SK-N-DZ (cell line): Measurements from ENCODE around the gene CD44.
"Not testable (repeated sequence)": the region's sequence is repeated elsewhere in the genome, so short reads cannot be mapped to it uniquely, and the experiment has no call there.

Experiments
- DNase-seq: peaks from one replicate; pipeline ENCODE4 v3.0.0-alpha.2; 2015; ENCODE audit warnings: low spot score

CD44 gene

DNA sequence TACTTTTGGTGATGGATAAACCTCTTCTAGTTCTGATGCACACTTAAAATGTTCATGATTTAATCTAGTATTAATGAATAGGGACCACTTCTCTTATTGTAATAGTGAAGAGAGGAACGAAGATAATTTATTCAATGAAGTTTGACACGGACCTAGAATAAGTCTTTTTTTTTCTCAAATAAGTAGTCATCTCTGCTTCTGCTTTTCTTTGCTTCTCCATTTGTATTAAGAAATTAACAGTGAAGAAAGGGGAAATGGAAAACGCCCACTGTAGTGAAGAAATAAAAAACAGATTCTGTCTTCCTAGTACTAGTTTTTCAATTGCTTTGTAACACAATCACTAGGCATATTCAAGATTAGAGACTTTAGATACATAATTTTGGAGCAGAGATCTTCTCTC lies 73.0 kb downstream of the CD44 start:
- no peak for DNase-seq

DNA sequence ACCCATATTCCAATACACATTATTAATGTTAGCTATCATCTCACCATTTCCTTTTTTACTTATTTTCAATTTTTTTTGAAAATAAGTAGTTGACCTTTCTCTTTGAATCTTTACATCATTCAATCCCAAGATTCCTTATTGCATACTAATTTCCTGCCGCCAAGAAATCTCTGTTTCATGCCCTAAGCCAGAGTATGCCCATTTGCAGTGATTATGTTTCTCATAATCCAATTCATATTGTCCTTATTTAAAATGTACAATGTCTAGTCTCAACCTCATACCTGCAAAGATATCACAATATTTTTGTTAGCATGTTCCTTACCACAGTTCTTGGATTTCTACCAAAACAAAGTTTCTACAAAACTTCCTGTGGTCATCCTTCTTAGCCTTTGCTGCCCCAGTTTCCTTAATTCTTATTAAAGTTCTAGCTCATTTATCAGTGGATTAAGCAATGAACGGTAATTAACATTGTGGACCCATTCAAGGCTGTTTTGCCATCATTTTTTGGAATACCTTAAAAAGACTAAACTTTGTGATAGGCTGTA lies 75.3 kb downstream of the CD44 start:
- no peak for DNase-seq

DNA sequence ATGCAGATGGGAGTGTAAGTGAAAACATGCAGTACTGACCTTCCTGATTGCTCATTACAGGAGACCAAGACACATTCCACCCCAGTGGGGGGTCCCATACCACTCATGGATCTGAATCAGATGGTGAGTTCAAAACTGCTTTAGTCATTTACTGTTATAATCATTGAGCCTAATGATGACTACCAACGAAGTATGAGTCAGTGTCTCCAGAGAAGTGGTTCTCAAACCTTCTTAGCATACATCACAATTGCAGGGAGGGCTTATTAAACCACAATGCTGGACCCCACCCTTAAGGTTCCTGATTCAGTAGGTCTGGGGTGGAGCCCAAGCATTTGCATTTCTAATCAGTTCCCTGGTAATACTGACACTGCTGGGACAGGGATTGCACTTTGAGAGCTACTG lies 75.8 kb downstream of the CD44 start:
- no peak for DNase-seq

DNA sequence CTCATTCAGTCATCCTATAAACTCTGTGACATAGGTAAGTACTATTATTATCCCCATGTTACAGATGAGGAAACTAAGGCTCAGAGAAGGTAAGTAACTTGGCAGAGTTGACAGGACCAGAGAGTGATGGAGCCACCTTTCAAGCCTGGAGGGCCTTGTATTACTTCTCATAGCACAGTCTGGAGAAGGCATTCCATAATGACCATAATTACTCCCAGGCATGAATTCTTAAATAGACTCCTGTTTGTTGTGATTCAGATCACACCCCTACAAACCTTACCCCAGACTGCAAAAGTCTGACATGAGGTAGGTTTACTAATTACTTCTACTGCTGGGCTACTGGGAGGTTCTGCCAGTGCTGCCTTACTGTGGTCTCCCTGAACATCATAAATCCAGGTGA lies 77.0 kb downstream of the CD44 start:
- no peak for DNase-seq

DNA sequence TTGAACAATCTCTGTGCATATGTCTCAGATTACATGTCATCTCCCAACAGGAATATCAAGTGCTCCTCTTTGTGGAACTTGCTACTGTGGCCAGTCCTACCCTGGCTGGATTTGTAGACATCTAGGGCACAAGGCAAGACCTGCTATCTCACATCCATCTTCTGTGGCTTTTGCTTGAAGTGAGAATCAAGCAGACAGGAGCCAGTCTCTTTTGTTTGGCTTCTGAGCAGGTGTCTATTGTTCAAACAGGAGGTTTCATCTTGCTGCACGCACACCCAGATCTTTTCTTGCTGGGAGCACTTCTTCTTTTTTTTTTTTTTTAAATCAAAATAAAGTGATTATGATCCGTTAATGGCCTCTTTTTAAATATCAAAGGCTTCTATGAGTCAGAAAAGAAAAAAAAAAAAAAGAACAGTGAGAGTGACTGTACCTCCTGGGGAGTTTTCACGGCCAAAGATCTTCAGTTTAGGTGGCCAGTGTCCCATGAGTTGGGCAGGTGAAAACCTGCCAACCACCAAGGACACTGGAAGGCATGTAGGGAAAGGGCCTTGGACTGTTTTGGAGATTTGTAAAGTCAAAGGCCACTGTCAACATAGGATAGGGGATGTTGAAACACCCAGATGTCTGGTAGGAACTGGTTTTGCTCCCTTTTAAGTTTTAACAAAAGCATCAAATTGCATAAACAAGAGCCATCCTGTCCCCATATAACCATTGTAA lies 78.1 kb downstream of the CD44 start:
- DNase-seq = no peak

DNA sequence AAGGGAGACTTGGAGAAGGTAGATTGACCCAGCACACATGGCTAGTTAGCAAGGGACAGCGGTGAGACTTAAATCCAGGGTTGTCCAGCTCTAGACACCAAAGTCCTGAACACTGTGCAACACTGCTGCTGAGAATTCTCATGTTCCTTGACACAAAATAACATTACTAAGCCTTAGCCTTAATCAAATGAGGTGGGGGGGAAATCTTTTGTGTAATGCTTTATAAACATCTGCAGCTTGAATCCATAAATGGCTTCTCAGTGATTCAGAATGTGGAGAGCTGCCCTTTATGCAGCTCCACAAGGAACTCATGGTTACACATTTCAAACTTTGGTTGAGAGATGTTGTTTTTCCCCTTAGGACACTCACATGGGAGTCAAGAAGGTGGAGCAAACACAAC lies 80.0 kb downstream of the CD44 start:
- no peak for DNase-seq

DNA sequence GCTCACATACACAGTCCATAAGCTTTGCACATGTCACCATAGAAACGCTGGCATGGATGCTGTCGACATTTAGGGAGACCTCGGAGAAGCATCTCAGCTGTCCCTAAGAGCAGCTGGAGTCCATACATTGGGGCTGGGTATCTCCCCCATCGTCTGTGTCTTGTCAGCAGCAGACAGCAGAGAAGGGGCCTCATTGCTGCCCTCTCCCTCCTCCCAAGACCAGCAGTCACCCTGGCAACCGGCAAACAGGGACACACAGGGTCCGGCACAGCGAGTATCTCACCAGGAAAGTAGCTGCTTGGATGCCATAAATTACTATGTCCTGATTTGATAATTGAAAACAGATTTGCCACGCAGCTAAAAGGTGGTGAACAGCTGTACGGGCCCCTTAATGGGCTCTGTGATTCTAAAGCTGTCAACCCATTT lies 84.4 kb downstream of the CD44 start:
- peak; percentile 100 for DNase-seq

DNA sequence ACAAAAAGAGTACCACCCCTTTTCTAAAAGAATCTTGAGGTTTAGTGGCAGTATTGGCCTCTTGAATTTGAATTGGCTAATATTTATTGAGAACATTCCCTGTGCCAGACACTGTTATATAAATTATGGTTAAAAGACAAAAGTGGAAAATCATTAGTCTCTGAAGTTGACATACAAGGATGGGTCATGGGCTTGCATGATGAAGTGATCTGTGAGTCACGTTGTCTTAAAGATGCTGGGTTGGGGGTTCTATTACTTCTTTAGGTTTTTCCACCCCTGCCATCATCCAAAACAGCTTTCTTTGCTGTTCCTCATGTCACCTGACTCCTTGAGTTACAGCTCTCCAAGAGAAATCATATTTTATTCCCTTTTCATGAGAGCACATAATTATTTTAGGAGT lies 85.0 kb downstream of the CD44 start:
- no peak for DNase-seq

DNA sequence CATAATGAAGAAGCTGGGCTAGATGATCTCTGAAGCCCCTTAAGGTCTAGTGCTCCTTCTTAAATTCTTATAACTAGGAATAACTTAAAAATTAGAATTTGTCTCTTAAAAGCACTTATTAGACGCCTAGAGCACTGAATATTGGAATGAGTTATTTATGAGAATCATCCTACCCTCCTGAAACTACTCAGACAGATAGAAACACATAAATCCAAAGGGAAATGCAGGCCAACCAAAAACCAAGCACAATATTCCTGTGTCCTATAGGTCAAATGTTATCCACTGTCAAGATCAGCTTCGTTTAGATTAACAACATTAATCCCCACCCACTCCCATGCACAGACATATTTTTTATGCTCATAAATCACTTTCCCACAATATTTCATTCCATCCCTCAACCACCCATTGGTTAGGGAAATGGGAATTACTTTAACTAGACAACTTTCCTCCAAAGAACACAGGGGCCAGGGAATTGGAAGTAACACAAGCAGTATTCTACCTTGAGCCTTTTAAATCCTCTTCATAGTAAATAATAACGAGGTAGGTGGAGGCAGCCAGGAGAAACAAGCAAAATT lies 87.1 kb downstream of the CD44 start:
- DNase-seq = no peak

DNA sequence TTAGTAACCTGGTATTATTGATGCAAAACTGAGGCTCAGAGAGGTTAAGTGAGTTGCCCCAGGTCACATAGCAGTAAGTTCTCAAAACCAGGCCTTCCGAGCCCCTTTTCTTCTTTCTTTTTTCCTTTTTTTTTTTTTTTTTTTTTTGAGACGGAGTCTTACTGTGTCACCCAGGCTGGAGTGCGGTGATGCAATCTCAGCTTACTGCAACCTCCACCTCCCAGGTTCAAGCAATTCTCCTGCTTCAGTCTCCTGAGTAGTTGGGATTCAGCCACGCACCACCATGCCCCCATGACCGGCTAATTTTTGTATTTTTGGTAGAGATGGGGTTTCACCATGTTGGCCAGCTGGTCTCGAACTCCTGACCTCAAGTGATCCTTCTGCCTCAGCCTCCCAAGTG lies 87.8 kb downstream of the CD44 start:
- not testable (repeated sequence) for DNase-seq

DNA sequence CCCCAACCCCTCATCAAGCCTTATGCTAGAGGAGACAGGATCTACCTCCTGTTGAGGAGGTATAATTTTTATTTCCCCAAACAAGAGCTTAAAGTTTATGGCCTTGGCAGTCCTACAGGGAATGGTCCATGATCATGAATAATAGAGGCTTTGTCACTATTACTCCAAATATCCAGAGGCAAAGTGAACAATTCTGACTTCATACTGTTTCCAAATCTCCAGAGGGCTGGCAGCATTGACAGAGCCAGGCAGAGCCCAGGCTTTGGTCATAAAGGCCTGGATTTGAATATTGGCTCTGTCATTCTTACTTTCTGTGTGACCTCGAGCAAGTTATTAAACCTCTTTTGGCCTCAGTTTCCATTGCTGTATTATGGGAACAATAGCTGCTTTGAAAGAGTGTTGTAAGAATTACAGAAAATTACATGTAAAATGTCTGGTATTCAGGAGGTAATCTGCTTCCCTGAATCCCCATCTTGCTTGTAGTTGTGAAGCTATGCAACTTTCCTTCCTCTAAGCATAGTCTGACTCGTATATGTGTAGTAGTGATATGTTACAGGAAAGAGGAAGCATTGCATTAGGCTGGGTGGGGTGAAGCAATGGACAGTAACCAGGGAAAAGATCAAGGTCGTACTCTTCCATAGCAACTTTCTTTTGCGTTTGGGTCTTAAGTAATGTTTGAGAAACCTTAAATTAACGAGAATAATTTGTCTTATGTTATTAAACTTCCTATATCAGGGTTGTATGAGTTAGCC lies 88.8 kb downstream of the CD44 start:
- no peak for DNase-seq

DNA sequence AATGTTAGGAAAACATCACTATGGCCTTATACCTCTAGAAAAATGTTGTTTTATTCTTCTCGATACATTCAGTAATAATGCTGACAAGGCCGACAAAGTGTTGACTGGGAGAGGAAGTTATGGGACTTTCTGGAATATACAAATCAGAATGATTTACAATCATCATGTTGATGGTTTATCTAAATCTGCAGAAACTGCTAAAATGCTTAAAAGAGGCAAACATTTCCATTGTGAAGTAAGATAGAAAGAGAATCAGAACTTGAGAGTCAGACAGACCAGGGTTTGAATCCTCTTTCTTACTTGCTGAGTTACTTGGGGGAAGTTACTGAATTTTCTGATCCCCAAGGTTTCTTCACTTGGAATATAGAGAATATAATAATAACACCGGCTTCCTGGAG lies 89.4 kb downstream of the CD44 start:
- no peak for DNase-seq

DNA sequence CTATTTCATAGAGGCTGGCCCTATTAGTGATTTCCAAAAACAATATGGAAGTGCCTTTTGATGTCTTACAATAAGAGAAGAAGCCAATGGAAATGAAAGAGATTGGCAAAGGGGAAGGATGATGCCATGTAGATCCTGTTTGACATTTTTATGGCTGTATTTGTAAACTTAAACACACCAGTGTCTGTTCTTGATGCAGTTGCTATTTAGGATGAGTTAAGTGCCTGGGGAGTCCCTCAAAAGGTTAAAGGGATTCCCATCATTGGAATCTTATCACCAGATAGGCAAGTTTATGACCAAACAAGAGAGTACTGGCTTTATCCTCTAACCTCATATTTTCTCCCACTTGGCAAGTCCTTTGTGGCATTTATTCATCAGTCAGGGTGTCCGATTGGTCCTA lies 91.4 kb downstream of the CD44 start:
- DNase-seq = no peak

DNA sequence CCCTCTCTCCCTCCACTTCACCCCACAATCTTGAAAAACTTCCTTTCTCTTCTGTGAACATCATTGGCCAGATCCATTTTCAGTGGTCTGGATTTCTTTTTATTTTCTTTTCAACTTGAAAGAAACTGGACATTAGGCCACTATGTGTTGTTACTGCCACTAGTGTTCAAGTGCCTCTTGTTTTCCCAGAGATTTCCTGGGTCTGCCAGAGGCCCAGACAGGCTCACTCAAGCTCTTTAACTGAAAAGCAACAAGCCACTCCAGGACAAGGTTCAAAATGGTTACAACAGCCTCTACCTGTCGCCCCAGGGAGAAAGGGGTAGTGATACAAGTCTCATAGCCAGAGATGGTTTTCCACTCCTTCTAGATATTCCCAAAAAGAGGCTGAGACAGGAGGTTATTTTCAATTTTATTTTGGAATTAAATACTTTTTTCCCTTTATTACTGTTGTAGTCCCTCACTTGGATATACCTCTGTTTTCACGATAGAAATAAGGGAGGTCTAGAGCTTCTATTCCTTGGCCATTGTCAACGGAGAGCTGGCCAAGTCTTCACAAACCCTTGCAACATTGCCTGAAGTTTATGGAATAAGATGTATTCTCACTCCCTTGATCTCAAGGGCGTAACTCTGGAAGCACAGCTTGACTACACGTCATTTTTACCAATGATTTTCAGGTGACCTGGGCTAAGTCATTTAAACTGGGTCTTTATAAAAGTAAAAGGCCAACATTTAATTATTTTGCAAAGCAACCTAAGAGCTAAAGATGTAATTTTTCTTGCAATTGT lies 92.3 kb downstream of the CD44 start:
- DNase-seq = no peak

DNA sequence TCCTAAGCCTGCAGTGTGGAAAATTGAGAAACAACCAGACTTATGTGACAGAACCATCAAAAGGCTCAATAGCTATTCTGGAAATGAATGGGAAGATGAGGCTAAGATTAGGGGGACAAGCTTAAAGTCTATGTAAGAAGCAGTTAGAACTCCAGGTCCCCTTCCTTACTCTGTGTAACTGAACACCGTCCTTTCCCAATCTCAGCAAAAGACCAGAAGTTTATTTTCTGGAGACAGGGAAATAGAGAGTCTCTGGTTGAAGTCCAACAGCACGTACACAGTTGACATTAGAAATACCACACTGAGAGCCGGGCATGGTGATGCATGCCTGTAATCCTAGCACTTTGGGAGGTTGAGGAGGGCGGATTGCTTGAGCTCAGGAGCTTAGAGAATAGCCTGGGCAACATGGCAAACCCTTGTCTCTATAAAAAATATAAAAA lies 93.9 kb downstream of the CD44 start:
- DNase-seq = no peak

DNA sequence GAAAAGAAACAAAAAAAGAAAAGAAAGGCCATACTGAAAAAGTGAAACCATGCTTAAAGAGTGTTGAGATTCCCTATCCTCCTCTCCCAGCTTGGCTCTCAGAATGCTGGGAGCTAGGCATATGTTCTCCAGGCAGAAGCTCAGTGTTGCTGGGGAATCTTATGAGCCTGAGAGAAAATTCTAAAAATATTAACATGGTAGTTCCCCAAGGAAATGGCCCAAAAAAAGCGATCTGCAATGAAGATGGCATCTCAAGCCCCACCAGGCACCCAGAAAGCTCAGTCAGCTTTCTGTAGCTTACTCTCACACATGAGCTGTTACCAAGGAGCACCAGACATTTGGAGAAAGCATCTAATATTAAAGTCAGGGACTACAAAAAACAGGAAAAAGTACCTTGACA lies 94.5 kb downstream of the CD44 start:
- DNase-seq = no peak

DNA sequence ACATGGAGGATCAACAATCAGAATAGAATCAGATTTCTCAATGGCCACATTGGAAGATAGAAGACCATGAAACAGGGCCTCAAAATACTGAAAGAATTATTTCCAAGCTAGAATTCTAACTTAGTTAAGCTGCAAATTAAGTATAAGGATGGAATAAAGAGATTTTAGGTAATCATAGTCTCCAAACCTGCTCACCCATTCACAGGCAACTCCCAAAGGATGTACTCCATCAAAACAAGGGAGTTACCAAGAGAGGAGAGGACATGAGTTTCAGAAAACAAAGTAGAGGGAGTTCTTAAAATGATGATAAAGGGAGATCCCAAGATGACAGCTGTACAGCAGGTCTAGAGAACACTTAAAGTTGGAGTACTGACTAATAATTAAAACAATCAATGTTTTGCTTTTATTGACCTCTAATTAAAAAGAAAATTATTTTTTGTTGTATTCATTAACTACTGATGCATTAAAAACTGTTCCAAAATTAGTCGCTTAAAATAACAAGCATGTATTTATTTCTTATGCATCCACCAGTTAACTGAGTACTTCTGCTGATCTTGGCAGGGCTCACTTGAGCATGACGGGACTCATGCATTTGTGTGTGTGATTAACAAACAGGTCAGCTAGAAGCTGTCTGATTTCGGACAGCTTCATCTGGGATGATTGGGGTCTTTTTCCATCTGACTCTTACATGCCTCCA lies 95.6 kb downstream of the CD44 start:
- no peak for DNase-seq

DNA sequence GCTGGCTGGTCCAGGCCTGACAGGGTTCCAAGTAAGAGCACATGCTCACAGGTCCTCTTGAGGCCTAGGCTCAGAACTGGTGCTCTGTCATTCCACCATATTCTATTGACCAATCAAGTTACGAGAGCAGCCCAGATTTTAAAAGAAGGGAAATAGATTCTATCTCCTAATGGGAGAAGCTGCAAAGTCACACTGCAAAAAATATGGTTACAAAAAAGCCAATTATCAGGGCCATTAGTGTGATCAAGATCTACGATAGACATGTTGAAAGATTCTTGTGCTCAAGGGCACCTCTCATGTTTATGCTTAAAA lies 96.1 kb downstream of the CD44 start:
- DNase-seq = no peak

DNA sequence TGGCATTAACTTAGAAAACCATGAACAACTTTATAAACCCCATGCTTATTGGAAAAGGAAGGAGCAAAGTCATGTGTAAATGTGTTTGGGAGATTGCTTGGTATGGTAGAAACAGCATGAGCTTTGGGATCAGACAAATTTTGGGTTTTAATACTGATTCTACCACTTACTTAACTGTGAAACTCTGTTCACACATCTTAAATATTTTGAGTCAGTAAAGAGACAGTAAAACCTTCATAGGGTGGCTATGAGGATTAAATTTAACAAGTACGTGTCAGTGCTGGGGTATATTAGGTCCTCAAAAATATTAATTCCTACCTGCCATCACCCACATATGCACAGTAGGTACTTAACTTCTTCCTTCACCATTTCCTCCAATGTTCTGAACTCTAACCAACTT lies 96.5 kb downstream of the CD44 start:
- no peak for DNase-seq

DNA sequence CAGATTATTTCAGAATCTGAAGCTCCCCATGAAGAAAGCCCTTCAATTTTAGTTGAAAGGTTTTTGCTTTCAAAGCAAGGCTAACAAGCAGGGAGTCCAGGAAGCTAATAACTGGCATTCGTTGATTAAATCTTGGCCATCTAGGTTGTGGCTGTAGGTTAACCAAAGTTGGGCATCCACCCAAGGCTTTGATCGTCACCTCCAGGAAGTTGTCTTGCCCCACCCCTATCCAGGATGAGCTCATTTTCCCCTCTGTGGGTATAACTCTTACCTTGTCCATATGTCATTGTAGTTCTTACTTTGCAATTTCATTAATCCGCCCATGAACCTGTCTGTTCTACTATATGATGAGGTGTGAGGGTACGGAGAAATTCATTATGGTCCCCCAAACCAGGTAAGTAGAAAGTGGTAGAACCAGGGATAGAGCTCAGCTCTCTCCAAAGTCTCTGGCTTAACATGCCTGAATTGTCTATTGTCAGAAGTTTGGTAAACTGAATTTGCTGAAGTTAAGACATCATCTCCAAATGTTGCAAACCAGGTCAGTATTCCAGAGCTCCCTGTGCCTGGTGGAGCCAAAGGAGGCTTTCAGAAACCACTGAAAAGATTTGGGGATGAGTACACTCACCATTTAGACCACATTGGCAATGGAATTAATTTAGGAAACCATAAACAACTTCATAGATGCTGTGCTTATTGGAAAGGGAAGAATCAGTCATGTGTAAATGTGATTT lies 97.1 kb downstream of the CD44 start:
- DNase-seq = no peak

DNA sequence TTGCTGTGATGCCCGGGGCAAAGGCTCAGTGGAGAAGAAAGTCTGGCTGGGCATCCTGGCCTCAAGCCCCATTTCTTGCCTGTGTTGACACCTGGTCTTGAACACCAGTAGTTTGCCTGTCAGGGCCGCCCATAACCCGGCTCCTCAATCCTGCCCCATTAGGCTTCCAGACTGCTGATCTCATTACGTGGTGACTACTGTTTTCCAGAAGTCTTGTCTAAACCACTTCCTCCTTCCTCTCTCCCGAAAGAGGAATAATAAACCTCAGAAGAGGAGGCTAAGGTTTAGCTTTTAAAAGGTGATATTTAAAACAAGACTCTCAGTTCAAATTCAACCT lies 97.7 kb downstream of the CD44 start:
- DNase-seq = no peak
